CD4-positive, alpha-beta T cell (primary cell): Measurements from ENCODE around the gene CDS2. TPM values are rescaled to one million over a fixed set of nuclear protein-coding genes. Genes with fewer than 3 reads are reported as not detected.

Source experiments
- ATAC-seq: fragments of 200-7000 bp; cut with Tn5 transposase; one replicate; pipeline ENCODE4 v1.10.0; 2022; ENCODE audit warnings: mild to moderate bottlenecking; ENCODE audit not compliant: poor library complexity
- CTCF ChIA-PET: fragments of 350-600 bp; sonication (Branson Sonifier 250); formaldehyde crosslinking; loops from one replicate; lab custom pipeline; 2021; ENCODE audit warnings: antibody characterized with exemption, inconsistent platforms; lab: Charles Lee
- POLR2A ChIA-PET: fragments of 350-600 bp; sonication (Branson Sonifier 250); formaldehyde crosslinking; loops from one replicate; lab custom pipeline; 2021; ENCODE audit warnings: antibody characterized with exemption, inconsistent platforms; lab: Charles Lee
- DNase-seq, 14 experiments: peaks; one replicate each; pipeline ENCODE4 v3.0.0-alpha.2; 2013 to 2020; ENCODE audit warnings: mixed read lengths in 2 of 14
- H3K27ac ChIP-seq, 2 donors: one replicate each; pipeline versions ENCODE4 v1.5.1 to v1.7.0; 2013; ENCODE audit warnings: low read length in 2 of 2, low read depth in 1 of 2, mild to moderate bottlenecking in 1 of 2
- H3K27me3 ChIP-seq, 2 experiments: 1 replicate in 1 of 2; 2 replicates in 1 of 2; pipeline versions ENCODE4 v1.6.1 to v1.7.0; 2013; ENCODE audit warnings: low read length in 2 of 2, control low read depth in 1 of 2, mild to moderate bottlenecking in 1 of 2, moderate library complexity in 1 of 2; ENCODE audit not compliant: insufficient read depth in 2 of 2, control insufficient read depth in 1 of 2
- H3K36me3 ChIP-seq: one replicate; pipeline ENCODE4 v1.6.1; 2013; ENCODE audit warnings: low read length, control low read depth; ENCODE audit not compliant: insufficient read depth
- H3K4me1 ChIP-seq: one replicate; pipeline ENCODE4 v1.6.1; 2013; ENCODE audit warnings: low read length, control low read depth; ENCODE audit not compliant: insufficient read depth
- H3K4me3 ChIP-seq: one replicate; pipeline ENCODE4 v1.5.1; 2013; ENCODE audit warnings: mild to moderate bottlenecking, low read length, moderate library complexity
- H3K9me3 ChIP-seq, 2 experiments: 1 replicate in 1 of 2; 2 replicates in 1 of 2; pipeline versions ENCODE4 v1.6.1 to v1.7.0; 2013; ENCODE audit warnings: low read length in 2 of 2, mild to moderate bottlenecking in 2 of 2, control low read depth in 1 of 2, moderate library complexity in 1 of 2; ENCODE audit not compliant: control insufficient read depth in 1 of 2, insufficient read depth in 1 of 2
- H3K27ac Mint-ChIP-seq: one replicate; pipeline ENCODE4 v1.8.0; 2020; ENCODE audit warnings: mixed read lengths
- H3K27me3 Mint-ChIP-seq: one replicate; pipeline ENCODE4 v1.8.0; 2021; ENCODE audit warnings: mixed read lengths
- H3K36me3 Mint-ChIP-seq: one replicate; pipeline ENCODE4 v1.8.0; 2021; ENCODE audit warnings: low read depth, mixed read lengths
- H3K4me1 Mint-ChIP-seq: one replicate; pipeline ENCODE4 v1.8.0; 2021; ENCODE audit warnings: low read depth, mixed read lengths
- H3K4me3 Mint-ChIP-seq: one replicate; pipeline ENCODE4 v1.8.0; 2020; ENCODE audit warnings: mild to moderate bottlenecking, mixed read lengths
- H3K9me3 Mint-ChIP-seq: one replicate; pipeline ENCODE4 v1.8.0; 2020; ENCODE audit warnings: mixed read lengths
- intact Hi-C, 2 experiments: fragments of 100-400 bp; cut with DNase I in 1 of 2; cut with micrococcal nuclease in 1 of 2; formaldehyde crosslinking; loops; one replicate each; pipeline versions ENCODE4 v1.15.1 to v1.9.0; 2023 to 2025; cut with DNase I, micrococcal nuclease
- total RNA-seq, 174 experiments: library from RNA in 2 of 174; stranded (reverse) in 2 of 174; gene quantifications; one replicate each; pipeline ENCODE4 v1.2.3 and lab custom pipeline; 2021 to 2026
- TF ChIP-seq, protein P1 (sequence below): fragments of 200-600 bp; IDR thresholded peaks from one replicate; pipeline ENCODE4 v1.8.0; 2022; ENCODE audit warnings: antibody characterized with exemption, mild to moderate bottlenecking

Gene CDS2
- total RNA-seq, 2 experiments from 2014 or later, result 62.4 to 65.0 TPM

DNA sequence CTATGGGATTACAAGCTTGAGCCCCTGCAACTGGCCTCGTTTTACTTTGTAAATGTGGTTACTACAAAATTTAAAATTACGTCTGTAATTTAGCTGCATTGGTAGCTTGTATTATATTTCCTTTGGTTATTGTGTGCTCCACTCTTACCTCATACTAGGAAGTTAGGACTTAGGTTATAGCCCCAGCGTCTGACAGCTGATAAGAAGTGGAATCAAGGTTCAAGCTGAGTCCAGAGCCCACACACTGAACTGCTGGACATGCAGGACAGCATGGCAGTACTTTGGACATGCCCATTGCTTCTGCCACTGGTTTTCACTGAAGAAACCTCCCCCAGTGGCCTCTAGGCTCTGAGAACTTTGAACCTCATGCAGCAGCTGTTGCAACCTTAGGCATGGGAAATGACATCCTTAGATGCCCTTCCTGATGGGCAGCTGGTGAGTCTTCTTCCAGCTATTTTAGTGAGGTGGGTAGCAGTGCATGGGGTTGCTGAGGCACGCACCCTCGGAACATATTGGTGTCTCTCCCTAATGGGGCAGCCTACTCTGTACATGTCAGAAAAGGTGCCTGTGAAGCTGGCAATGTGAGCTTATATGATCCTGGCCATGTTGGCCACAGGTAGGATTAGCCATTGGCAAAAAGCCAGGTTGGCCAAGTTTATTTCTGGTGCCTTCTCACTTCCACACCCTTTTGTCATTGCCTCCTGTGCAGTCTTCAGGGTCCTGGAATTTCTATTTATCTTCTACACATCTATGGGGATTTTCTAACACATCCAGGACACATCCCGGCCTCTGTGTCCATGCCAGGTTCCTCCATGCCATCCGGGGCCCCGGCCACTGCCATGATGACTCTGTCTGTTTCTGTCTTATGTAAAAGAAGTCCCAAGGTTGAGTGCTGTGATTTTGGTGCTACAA lies 85.3 kb downstream of the CDS2 start:
- DNase-seq (no peak), ATAC-seq (no peak)
- H3K4me1 Mint-ChIP-seq, result no peaks in the 10 kb centered on the region
- intact Hi-C loops, result no loop called here
- CTCF ChIA-PET, result interaction anchor here (0.7 to 1.3 kb wide), 2 partner anchors 11 to 80 kb away, joined by 3 to 4 read pairs; no protein-coding TSS in a partner anchor
- no peaks in the 10 kb centered on the region for H3K36me3 Mint-ChIP-seq
- Histone ChIP-seq H3K4me3 (no peak overlapping the region), H3K36me3 (peaks cover 7% of the 10 kb centered on the region), H3K27me3 (no peaks in the 10 kb centered on the region), H3K9me3 (no peaks in the 10 kb centered on the region), H3K27ac (no peak overlapping the region), H3K4me1 (no peaks in the 10 kb centered on the region)
- POLR2A ChIA-PET, result no interaction called here
- TF ChIP-seq, protein P1, sequence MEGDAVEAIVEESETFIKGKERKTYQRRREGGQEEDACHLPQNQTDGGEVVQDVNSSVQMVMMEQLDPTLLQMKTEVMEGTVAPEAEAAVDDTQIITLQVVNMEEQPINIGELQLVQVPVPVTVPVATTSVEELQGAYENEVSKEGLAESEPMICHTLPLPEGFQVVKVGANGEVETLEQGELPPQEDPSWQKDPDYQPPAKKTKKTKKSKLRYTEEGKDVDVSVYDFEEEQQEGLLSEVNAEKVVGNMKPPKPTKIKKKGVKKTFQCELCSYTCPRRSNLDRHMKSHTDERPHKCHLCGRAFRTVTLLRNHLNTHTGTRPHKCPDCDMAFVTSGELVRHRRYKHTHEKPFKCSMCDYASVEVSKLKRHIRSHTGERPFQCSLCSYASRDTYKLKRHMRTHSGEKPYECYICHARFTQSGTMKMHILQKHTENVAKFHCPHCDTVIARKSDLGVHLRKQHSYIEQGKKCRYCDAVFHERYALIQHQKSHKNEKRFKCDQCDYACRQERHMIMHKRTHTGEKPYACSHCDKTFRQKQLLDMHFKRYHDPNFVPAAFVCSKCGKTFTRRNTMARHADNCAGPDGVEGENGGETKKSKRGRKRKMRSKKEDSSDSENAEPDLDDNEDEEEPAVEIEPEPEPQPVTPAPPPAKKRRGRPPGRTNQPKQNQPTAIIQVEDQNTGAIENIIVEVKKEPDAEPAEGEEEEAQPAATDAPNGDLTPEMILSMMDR, result no peak
- no peaks in the 10 kb centered on the region for H3K27me3 Mint-ChIP-seq
- H3K9me3 Mint-ChIP-seq, result no peaks in the 10 kb centered on the region
- H3K27ac Mint-ChIP-seq, result no peak overlapping the region
- H3K4me3 Mint-ChIP-seq, result no peak overlapping the region

DNA sequence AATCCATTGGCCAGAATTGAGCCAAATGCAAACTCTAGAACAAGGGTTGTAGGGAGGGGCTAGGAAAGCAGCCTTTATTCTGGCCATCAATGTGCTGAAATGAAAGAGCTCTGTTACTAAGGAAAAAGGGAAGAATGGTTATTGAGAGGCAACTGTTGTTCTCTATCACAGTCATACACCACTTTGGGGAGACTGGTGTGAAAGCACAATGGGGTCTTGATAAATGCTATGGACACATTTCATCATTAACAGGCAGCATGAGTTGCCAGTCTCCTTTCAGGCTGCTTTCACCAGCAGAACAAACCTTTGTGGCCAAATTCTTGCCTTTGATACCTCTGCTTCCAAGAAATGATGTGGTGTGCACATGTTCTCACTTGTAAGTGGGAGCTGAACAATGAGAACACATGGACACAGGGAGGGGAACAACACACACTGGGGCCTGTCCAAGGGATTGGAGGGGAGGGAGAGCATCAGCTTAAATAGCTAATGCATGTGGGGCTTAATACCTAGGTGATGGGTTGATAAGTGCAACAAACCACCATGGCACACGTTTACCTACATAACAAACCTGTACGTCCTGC lies 86.2 kb downstream of the CDS2 start:
- Histone ChIP-seq H3K27ac (no peak overlapping the region), H3K9me3 (no peaks in the 10 kb centered on the region), H3K36me3 (peaks cover 7% of the 10 kb centered on the region), H3K27me3 (no peaks in the 10 kb centered on the region), H3K4me3 (no peak overlapping the region), H3K4me1 (no peaks in the 10 kb centered on the region)
- H3K36me3 Mint-ChIP-seq, result no peaks in the 10 kb centered on the region
- no peak overlapping the region for H3K4me3 Mint-ChIP-seq
- H3K27ac Mint-ChIP-seq, result no peak overlapping the region
- H3K4me1 Mint-ChIP-seq, result no peaks in the 10 kb centered on the region
- POLR2A ChIA-PET, result no interaction called here
- TF ChIP-seq, protein P1, result no peak
- H3K27me3 Mint-ChIP-seq, result no peaks in the 10 kb centered on the region
- ATAC-seq, result no peak
- no peak for DNase-seq
- intact Hi-C loops, result no loop called here
- H3K9me3 Mint-ChIP-seq, result no peaks in the 10 kb centered on the region
- CTCF ChIA-PET, result interaction anchor here (1.3 kb wide), 1 partner anchor 10 kb away, joined by 4 read pairs; no protein-coding TSS in a partner anchor

DNA sequence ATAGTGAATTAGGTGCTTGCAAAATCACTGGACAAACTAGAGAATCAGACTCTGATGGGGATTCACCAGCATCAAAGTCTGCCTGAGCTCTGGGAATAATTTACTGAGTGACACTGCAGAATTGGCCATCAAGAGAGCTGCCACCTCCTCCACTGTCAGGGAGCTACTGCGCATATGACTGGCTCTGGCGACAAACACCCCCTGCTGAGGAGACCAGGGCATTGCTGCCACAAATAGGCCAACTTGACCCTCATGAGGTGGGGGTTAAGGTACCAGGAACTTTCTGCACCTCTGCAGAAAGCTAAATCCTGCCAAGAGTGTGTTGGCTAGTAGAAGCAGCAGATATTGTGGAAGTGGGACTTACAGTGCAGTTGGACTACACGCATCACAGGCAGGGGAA lies 88.0 kb downstream of the CDS2 start:
- Histone ChIP-seq H3K4me3 (no peak overlapping the region), H3K9me3 (no peaks in the 10 kb centered on the region), H3K4me1 (no peaks in the 10 kb centered on the region), H3K27me3 (no peaks in the 10 kb centered on the region), H3K27ac (no peak overlapping the region), H3K36me3 (peaks cover 7% of the 10 kb centered on the region)
- no peaks in the 10 kb centered on the region for H3K27me3 Mint-ChIP-seq
- no peak overlapping the region for H3K4me3 Mint-ChIP-seq
- POLR2A ChIA-PET, result no interaction called here
- TF ChIP-seq, protein P1, result no peak
- no peaks in the 10 kb centered on the region for H3K36me3 Mint-ChIP-seq
- no peaks in the 10 kb centered on the region for H3K9me3 Mint-ChIP-seq
- DNase-seq (no peak), ATAC-seq (no peak)
- CTCF ChIA-PET, result interaction anchor here (1.3 kb wide), 1 partner anchor 10 kb away, joined by 3 read pairs; no protein-coding TSS in a partner anchor
- no peak overlapping the region for H3K27ac Mint-ChIP-seq
- intact Hi-C loops, result no loop called here
- H3K4me1 Mint-ChIP-seq, result no peaks in the 10 kb centered on the region
